GM21528 (cell line): ENCODE measurements around the gene FAM98B.
"Not testable (repeated sequence)": the region's sequence is repeated elsewhere in the genome, so short reads cannot be mapped to it uniquely, and the experiment has no call there.

Experiments used
- ATAC-seq: cut with Tn5 transposase; IDR thresholded peaks from one replicate; pipeline ENCODE4 v1.9.1; 2021; ENCODE audit warnings: mild to moderate bottlenecking, moderate library complexity; ENCODE audit not compliant: unreplicated experiment, low FRiP score

FAM98B gene

DNA sequence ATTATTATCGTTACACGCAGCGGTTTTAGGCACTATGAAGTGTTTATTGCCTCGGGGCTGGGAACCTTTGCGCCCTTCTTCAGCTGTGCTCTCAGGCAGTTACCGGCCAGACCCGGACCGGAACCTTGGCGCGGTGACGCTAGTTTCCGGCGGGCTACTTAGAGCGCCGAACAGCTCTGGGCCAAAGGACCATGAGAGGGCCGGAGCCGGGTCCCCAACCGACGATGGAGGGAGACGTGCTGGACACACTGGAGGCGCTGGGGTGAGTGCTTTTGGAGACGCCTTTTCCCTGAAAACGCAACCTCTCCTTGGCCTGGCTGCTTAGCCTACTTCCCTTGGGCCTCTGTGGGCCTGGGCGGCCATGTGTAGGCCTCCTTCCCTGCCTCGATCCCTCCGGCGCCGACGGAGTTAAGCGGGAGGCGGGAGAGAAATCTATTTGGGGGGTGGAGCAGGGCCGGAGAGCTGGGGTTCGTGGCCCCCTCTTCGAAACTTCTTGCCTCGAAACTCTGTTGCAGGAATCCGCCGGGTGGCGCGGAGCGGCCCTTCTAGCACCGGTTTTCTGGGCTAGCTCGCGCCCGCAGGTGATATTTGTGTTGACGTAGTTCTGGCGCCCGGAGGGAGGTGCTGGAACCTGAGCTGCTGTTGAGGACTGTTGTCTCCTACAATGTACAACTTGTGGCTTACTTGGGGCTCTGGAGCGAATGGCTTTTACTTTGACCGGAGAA, at the start of gene FAM98B:
Gene FAM98B (plus strand): TSS at position 157 of the 725 bp plus-strand sequence. CDS start 35 bp downstream, at position 192.
- peak; percentile 87 for ATAC-seq

DNA sequence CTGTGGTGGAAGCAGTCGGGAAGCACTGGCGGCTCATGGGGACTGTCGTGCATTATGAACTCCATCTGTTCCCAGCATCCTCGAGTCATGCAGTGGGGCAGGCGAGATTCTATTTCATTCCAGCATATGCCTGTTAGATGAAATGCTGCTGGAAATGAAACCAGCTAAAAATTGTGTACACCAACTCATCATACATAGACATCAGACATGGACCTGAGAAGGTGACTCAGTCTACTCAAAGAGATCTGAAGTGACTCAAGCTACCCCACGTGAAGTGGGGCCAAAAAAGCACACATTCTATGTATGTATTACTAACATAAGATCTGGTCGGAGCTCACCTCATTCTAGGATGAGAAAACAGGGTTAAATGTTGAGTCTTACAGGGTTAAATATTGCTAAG, 47.5 kb upstream of the FAM98B start:
- no peak for ATAC-seq

DNA sequence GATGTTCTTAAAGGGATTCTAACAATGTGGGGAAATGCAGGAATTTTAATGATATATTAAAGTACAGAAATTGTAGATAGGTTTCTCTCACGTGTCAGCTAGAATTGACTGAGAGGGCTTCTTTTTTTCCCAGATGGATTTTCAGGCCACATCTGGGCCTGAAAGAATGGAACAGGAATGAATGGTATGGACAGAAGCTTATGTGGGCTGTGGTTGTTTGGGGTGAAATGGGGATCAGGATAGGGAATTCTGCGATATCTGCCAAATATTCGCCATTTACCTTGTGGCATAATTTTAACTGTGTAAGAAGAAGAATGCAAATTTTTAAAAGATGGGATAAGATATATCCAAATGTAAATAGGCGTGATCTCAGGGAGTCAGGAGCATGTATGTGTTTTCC, 45.4 kb upstream of the FAM98B start:
- no peak for ATAC-seq

DNA sequence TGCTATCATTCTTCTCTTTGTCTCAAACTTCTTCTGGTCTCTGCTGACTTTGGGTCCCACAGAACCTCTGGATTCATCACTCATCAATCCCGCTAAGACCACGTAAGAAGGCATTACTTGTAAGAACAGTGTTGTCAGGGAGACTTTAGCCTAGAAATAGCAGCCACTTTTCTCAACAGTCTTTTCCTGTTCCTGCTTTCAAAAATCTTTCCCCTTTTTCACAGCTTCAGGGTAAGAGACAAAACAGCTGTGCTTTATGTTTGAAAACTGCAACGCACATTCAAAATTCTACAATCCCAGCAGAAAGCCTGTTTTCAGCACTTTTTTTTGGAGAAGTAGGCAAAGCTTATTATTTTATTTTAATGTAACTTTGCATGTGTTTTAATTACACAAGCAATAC, 42.0 kb upstream of the FAM98B start:
- no peak for ATAC-seq

DNA sequence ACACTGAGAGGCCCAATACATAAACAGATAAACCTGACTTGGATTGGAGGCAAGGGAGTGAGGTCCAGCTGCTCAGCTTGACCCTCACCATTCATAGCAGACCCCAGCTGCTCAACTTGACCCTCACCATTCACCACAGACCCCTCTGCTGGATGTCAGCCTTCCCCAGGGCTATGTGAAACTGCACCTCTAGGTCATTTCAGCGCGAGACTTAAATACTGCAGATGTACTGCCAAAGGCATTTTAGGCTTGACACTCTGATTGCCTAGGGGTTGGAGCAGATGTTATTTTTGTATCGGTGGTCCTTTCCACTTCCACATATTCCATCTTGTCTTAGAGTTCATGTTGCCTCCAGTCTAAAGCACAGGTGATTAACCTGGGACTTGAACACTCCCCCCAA, 41.5 kb upstream of the FAM98B start:
- no peak for ATAC-seq

DNA sequence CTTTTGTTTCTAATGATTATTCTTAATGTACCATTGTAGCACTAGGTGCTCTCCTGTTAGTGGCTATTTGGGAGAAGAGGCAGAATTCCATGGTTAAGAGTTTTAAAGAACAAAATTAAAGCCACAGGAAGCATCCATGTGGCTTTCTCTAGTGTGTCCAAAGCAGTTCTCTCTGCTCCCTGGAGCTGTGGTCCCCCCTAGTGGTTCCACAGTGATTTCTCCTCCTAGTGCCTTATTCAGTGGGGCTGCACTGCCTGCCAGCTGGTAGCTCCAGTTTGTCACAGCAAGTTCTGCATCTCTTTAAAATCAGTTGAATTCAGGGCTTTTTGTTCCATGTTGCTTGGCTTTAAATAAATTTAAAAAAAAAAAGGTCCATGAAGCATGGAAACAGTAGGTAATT, 39.6 kb upstream of the FAM98B start:
- no peak for ATAC-seq

DNA sequence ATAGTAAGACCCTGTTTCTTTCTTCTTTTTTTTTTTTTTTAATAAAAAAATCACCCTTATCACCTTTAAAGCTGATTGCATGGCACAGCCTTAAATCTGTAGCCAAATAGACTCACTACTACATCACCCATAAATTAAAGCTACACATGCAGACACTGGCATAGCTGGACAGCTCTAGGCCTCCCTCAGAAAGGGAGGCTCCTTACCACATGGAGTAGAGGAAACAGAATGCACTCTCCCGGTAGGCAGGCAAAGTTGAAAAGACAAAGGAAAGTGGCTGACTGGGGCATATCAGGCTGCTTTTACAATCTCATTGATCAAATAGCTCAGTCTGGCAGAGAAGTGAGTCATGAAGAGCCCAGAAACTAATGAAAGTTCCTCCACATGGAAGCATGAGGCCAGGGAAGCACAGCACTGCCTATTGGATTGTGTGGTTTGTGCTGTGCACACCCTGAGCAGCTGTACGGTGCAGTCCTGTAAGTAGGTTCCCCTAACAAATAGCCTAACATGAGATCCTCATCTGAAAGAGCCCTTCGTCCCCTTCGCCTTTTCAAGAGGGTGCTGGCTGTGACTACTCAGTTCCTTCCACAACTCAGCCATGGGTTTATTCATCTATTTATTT, 32.7 kb upstream of the FAM98B start:
- no peak for ATAC-seq

DNA sequence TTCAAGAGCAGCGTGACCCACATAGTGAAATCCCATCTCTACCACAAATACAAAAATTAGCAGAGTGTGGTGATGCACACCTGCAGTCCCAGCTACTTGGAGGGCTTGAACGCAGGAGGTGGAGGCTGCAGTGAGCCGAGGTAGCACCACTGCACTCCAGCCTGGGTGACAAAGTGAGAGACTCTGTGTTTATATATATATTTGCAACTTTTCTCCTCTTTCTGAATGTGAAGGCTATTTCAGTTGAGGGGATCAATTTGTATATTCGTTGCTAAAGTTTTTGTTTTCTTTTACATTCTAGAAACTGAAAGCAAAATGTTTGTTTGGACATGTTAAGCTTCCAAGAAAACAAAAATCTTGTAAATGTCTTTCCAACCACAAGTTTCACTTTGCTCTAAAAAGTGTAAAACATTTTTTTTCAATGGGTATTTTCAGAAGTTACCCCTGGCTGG, 29.8 kb upstream of the FAM98B start:
- peak; percentile 65 for ATAC-seq

DNA sequence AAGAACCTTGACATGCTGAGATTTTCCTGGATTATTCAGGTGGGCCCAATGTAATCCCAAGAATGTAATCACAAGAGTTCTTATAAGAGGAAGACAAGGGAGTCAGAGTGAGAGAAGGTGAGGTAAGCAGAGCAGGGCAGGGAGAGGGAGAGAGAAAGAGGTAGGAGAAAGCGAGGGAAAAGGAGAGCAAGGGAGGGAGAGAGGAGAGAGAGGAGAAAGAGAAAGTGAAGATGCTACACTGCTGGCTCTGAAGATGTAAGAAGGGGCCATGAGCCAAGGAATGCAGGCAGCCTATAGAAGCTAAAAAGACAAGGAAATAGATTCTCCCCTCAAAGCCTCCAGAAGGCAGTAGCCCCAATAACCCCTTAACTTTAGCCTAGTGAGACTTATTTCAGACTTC, 28.7 kb upstream of the FAM98B start:
- no peak for ATAC-seq

DNA sequence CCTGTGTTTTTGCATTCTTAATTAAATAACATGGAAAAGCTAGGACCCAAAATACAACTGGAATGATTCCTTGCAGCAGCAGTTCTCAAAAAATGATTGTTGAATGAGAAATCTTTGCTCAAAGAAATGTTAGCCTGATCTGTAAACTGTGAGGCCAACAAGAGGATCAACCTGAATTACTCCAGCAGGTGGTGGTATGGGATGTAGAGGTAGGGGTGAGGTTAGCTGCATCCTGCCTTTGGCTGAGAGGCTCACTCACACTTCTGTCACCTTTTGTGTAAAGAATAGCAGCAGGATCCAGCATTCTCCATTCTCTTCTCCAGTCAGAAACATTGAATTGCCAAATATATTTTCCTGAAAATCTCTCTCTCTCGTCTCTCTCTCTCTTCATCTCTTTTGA, 26.5 kb upstream of the FAM98B start:
- no peak for ATAC-seq

DNA sequence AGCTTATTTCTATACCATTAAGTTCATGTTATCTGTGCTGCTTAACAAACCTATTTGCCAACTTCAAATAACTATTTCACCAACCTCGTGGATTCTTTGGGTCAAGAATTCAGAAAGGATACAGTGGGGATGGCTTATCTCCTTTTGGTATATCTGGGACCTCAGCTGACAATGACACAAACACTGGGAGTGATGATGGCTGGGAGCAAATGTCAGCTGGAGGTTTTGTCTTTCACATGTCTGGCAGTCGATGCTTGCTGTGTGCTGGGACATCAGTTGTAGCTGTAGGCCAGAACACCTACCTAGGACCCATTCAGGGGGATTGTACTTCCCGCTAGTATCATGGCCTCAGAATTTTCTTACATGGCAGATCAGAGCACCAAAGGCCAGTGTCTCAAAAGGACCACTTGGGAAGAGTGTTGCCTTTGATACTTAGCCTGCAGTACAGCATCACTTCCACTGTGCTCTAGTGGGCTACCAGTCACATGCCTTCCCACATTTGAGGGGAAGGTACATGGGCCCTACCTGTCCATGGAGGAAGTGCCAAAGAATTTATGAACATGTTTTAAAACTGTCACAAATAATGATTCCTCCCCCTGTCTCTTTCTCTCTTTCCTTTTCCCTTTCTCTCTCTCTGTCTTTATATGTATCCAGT, 23.7 kb upstream of the FAM98B start:
- no peak for ATAC-seq

DNA sequence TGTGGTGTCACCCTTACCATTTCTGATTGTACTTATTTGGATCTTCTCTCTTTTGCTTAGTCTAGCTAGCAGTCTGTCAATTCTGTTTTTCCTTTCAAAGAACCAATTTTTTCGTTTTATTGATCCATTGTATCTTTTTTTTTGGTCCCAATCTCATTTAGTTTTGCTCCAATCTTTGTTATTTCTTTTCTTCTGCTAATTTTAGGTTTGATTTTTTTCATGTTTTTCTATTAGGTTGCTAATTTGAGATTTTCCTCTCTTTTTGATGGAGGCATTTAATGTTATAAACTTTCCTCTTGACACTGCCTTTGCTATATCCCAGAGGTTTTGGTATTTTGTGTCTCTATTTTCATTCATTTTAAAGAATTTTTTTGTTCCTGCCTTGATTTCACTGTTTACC, 16.9 kb upstream of the FAM98B start:
- ATAC-seq, result no peak

DNA sequence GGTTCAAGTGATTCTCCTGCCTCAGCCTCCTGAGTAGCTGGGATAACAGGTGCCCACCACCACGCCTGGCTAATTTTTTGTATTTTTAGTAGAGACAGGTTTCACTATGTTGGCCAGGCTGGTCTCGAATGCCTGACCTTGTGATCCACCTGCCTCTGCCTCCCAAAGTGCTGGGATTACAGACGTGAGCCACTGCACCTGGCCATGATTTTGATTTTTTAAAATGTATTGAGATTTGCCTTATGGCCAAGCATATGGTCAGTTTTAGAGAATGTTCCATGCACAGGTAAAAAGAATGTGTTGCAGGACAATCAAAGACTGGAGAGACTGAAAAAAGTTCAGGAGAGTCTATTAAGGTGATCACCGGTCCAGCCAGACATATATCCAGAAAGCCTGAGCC, 16.3 kb upstream of the FAM98B start:
- ATAC-seq, result not testable (repeated sequence)

DNA sequence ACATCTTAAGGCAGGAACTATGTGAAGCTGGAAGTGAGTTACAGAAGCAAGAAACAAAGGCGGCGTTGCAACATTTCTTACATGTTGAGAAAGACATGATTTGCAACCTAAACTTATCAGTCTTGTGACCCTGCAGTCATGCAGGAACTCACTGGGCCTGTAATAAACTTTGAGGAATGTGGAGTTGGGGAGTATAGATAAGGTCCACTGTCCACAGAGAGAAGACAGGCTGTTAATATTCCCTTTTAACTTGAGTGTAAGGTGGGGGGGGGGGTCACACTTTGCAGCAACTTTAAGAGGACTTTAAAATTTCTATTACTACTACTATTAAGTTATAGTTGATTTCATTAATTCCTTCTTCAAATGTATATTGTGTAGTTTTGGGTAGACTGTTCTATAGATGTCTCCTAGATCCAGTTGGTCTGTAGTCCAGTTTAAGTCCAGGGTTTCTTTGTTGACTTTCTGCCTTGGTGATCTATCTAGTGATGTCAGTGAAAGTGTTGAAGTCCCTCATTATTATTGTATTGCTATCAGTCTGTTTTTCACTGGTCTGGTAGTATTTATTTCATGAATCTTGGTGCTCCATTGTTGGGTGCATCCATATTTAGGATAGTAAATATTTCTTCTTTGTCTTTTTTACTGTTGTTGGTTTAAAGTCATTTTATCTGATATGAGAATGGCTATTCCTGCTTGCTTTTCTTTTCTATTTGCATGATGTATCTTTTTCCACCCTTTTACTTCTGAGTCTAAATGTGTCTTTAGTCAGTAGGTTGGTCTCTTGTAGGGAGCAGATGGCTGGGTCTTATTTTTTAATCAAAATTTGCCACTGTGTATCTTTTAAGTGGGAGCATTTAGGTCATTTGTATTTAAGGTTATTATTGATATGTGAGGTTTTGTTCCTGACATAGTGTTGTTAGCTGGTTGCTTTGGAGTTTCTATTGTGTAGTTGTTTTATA, 15.6 kb upstream of the FAM98B start:
- no peak for ATAC-seq

DNA sequence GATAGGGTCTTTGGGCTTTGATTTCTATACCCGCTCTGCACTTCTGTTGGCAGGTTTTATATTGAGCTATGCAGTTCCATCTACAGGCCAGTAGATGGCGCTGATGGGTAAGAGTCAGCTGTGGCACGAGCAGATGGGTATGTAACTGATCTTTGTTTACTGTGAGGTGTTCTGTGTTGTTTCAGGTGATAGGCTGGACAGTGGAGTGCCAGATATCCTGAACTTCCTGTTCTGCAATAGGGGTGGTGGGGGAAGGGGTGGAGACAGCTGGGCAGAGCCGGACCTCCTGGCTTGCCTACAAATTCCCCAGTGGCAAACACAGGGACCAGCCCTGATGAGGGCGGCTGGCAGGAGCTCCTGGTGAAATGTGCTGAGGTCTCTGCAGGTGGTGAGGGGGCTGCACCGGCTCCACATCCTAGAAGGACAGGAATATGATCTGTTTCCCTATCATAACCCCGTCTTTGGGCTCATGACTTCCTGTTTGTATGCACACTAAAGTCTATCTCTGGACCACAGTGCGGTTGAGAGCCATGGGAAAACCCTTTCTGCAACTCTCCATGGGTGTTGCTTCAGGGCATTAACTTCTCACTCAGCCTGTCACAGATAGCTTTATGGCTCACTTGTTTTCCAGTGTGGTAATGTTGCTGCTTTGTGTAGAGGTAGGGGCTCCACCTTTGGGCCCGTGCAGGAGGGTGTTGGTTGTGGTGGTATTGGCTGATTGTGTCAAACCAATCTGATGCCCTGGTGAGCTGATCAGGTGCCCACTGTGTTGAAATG, 13.4 kb upstream of the FAM98B start:
- peak; percentile 86 for ATAC-seq

DNA sequence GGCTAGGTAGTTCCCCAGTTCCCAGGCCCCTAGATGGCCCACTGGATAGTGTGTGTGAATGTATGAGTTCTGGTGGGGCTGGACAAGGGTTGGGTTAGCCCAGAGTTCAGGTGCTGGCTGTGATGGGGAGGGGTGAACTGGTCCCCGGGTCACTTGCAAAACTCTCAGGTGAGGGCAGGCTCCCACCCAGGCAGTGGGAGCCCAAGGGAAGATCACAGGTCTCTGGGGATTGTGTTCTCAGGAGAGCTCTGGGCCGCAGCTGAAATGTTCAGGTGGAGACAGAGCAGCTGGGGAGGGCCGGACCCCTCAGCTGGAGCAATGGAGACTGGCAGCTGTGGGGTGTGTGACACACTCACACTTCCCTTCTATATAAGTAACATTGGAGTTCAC, 12.8 kb upstream of the FAM98B start:
- no peak for ATAC-seq

DNA sequence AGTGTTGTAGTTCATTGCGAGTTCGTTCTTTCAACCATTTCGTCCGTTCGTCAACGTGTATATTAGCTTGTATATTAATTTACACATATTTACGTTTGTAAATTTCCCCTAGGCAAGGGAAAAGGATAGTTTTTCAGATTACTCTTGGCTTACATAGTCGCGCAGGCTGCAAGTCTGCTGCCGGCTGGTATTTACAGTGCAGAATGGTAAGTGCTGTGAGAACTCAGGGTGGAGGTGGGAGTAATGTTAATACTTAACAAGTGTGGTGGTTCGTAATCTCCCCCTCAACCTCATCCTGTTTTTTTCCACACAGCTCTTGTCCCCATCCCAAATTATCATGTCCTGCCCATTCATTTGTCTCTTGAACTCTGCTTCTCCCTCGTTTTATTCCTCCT, 766 bp downstream of the FAM98B start:
- no peak for ATAC-seq

DNA sequence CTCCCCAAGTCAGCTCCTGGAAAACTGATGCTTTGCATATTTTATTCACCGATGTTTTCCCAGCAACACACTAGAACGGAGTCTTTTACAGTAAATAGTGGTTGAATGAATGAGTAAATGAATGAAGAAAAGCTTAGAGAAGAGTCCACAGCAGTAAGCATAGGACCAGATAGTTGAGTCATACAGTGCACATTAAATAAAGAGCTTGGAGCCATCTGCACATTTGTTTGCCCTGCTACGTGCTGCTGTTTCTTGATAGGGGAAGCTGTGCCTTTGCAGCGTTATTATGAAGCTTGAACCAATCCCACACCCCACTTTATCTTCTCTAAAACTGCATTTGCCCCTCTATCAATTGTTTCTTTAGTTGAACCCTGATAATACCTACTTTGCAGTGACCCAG, 1.2 kb downstream of the FAM98B start:
- no peak for ATAC-seq

DNA sequence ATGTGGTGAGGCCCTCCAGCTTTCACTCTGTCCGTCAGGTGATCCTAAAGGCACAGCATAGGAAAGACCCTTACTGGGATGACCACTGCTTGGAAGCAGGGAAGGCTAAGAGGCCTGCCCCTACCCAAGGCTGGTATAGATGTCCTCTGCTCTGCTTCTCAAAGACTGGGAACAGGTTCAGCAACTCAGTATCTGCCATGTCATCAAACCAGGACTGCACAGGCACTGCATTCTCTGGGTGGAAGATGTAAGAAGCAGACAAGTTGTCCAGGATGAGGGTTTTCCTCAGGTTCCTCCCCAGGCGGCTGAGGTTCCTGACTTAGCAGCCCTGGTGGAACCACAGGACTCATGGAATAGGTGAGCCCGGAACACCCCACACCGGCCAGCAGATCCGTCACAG, 4.7 kb downstream of the FAM98B start:
- ATAC-seq, result no peak

DNA sequence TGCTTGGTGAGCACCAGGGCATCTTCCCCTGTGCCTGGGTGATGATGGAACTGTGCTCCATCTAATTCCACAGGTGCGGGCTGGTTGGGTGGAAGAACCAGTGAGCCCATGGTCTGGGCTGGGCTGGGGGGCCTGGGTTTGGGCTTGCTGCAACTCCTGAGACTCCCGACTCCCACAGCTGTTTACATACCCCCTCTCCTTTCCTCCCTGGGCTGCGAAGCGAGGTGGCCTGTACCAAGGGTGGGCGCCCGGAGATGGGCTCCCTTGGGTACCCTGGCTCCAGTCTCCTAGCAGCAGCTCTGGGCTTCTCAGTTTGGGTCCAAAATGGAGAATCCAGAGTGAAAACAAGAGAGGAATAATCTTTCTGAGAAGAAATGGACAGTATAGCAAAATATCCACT, 5.6 kb downstream of the FAM98B start:
- ATAC-seq, result no peak
